H9 (cell line): ENCODE data around the gene GPC6. TPM values are rescaled to one million over a fixed set of nuclear protein-coding genes. Genes with fewer than 3 reads are reported as not detected.

Experiments
- DNase-seq: peaks from one replicate; pipeline ENCODE4 v3.0.0-alpha.2; 2017
- H2AFZ ChIP-seq: one replicate; pipeline ENCODE4 v1.6.1; 2013; ENCODE audit warnings: mild to moderate bottlenecking, low read length, control low read depth, moderate library complexity
- H2AK5ac ChIP-seq: 2 replicates; pipeline ENCODE4 v1.6.1; 2013; ENCODE audit warnings: low read length, control low read depth, mixed read lengths; ENCODE audit not compliant: insufficient read length
- H2BK120ac ChIP-seq: one replicate; pipeline ENCODE4 v1.6.1; 2013; ENCODE audit warnings: low read depth, mild to moderate bottlenecking, low read length, control low read depth, inconsistent platforms; ENCODE audit not compliant: poor library complexity, severe bottlenecking
- H2BK12ac ChIP-seq: 2 replicates; pipeline ENCODE4 v1.6.1; 2013; ENCODE audit warnings: low read length, control low read depth, mixed read lengths, low read depth; ENCODE audit not compliant: insufficient read length
- H2BK15ac ChIP-seq: 2 replicates; pipeline ENCODE4 v1.6.1; 2013; ENCODE audit warnings: low read depth, low read length, control low read depth
- H2BK20ac ChIP-seq: one replicate; pipeline ENCODE4 v1.6.1; 2013; ENCODE audit warnings: low read depth, mild to moderate bottlenecking, low read length, control low read depth, inconsistent platforms; ENCODE audit not compliant: poor library complexity, severe bottlenecking
- H2BK5ac ChIP-seq: 2 replicates; pipeline ENCODE4 v1.6.1; 2013; ENCODE audit warnings: low read length, control low read depth, mixed read lengths; ENCODE audit not compliant: insufficient read length
- H3K14ac ChIP-seq: 2 replicates; pipeline ENCODE4 v1.6.1; 2013; ENCODE audit warnings: low read length, control low read depth; ENCODE audit not compliant: insufficient read depth
- H3K18ac ChIP-seq: 2 replicates; pipeline ENCODE4 v1.6.1; 2013; ENCODE audit warnings: low read depth, mild to moderate bottlenecking, mixed read lengths, low read length, control low read depth; ENCODE audit not compliant: insufficient read length
- H3K23ac ChIP-seq: 2 replicates; pipeline ENCODE4 v1.6.1; 2013; ENCODE audit warnings: low read length, control low read depth, mixed read lengths, low read depth; ENCODE audit not compliant: insufficient read length
- H3K23me2 ChIP-seq: 2 replicates; pipeline ENCODE4 v1.6.1; 2013; ENCODE audit warnings: low read depth, mild to moderate bottlenecking, mixed read lengths, low read length, control low read depth; ENCODE audit not compliant: insufficient read length, poor library complexity, severe bottlenecking
- H3K27ac ChIP-seq: 2 replicates; pipeline ENCODE4 v1.5.1; 2013; ENCODE audit warnings: low read length, control low read depth, mixed read lengths, low read depth; ENCODE audit not compliant: insufficient read length
- H3K27me3 ChIP-seq: 2 replicates; pipeline ENCODE4 v1.6.1; 2013; ENCODE audit warnings: low read length, control low read depth, inconsistent platforms; ENCODE audit not compliant: insufficient read depth
- H3K4ac ChIP-seq: 2 replicates; pipeline ENCODE4 v1.6.1; 2013; ENCODE audit warnings: low read depth, mild to moderate bottlenecking, control low read depth, inconsistent platforms, low read length, moderate library complexity
- H3K4me1 ChIP-seq: 2 replicates; pipeline ENCODE4 v1.6.1; 2013; ENCODE audit warnings: low read length, control low read depth, inconsistent platforms; ENCODE audit not compliant: insufficient read depth
- H3K4me2 ChIP-seq: 2 replicates; pipeline ENCODE4 v1.6.1; 2013; ENCODE audit warnings: low read length, control low read depth, mixed read lengths; ENCODE audit not compliant: insufficient read length, insufficient read depth
- H3K56ac ChIP-seq: 2 replicates; pipeline ENCODE4 v1.6.1; 2013; ENCODE audit warnings: low read depth, mild to moderate bottlenecking, mixed read lengths, low read length, control low read depth; ENCODE audit not compliant: insufficient read length
- H3K79me1 ChIP-seq: 2 replicates; pipeline ENCODE4 v1.6.1; 2013; ENCODE audit warnings: low read depth, mild to moderate bottlenecking, moderate library complexity, low read length, control low read depth, inconsistent platforms; ENCODE audit not compliant: insufficient read depth, poor library complexity, severe bottlenecking
- H3K79me2 ChIP-seq: 2 replicates; pipeline ENCODE4 v1.6.1; 2013; ENCODE audit warnings: low read length, control low read depth, inconsistent platforms; ENCODE audit not compliant: insufficient read depth
- H3K9ac ChIP-seq: 2 replicates; pipeline ENCODE4 v1.6.1; 2013; ENCODE audit warnings: low read length, control low read depth, mixed read lengths; ENCODE audit not compliant: insufficient read length; ENCODE audit errors: extremely low read depth
- H3K9me3 ChIP-seq: one replicate; pipeline ENCODE4 v1.6.1; 2013; ENCODE audit warnings: low read depth, low read length, inconsistent platforms; ENCODE audit not compliant: control insufficient read depth
- H3T11ph ChIP-seq: one replicate; pipeline ENCODE4 v1.6.1; 2013; ENCODE audit warnings: mild to moderate bottlenecking, low read length, control low read depth, inconsistent platforms
- H4K20me1 ChIP-seq: one replicate; pipeline ENCODE4 v1.6.1; 2013; ENCODE audit not compliant: control insufficient read depth, insufficient read length, insufficient read depth
- H4K5ac ChIP-seq: 2 replicates; pipeline ENCODE4 v1.6.1; 2013; ENCODE audit warnings: low read depth, mild to moderate bottlenecking, mixed read lengths, low read length, control low read depth; ENCODE audit not compliant: insufficient read length
- H4K8ac ChIP-seq: replicated peaks from 2 replicates; pipeline ENCODE4 v1.6.1; 2013; ENCODE audit warnings: low read length, control low read depth, mixed read lengths, low read depth; ENCODE audit not compliant: insufficient read length
- H4K91ac ChIP-seq: 2 replicates; pipeline ENCODE4 v1.6.1; 2013; ENCODE audit warnings: low read depth, mild to moderate bottlenecking, moderate library complexity, mixed read lengths, low read length, control low read depth; ENCODE audit not compliant: insufficient read length
- H3K27ac Mint-ChIP-seq, 3 experiments: 2 replicates in 2 of 3; 3 replicates in 1 of 3; pipeline ENCODE4 v1.8.0; 2020 to 2021; ENCODE audit warnings: mixed read lengths in 3 of 3, mild to moderate bottlenecking in 1 of 3, moderate library complexity in 1 of 3
- H3K27me3 Mint-ChIP-seq: 2 replicates; pipeline ENCODE4 v1.8.0; 2021; ENCODE audit warnings: low read depth, mild to moderate bottlenecking, moderate library complexity, mixed read lengths
- H3K36me3 Mint-ChIP-seq, 3 experiments: 2 replicates in 2 of 3; 3 replicates in 1 of 3; pipeline ENCODE4 v1.8.0; 2020 to 2021; ENCODE audit warnings: low read depth in 3 of 3, mixed read lengths in 3 of 3; ENCODE audit not compliant: insufficient read depth in 1 of 3
- H3K4me1 Mint-ChIP-seq, 2 experiments: 2 replicates each; pipeline ENCODE4 v1.8.0; 2020; ENCODE audit warnings: mixed read lengths in 2 of 2
- H3K4me3 Mint-ChIP-seq, 2 experiments: 2 replicates in 1 of 2; 3 replicates in 1 of 2; pipeline ENCODE4 v1.8.0; 2020 to 2021; ENCODE audit warnings: mild to moderate bottlenecking in 2 of 2, mixed read lengths in 2 of 2, moderate library complexity in 1 of 2
- H3K9me3 Mint-ChIP-seq, 2 experiments: 2 replicates in 1 of 2; 3 replicates in 1 of 2; pipeline ENCODE4 v1.8.0; 2020; ENCODE audit warnings: mild to moderate bottlenecking in 2 of 2, mixed read lengths in 2 of 2, moderate library complexity in 1 of 2
- CTCF ChIP-seq: fragments of 200-600 bp; sonication (generic); conservative IDR thresholded peaks from 3 replicates; pipeline ENCODE4 v1.8.0; 2021; ENCODE audit warnings: antibody characterized with exemption, mild to moderate bottlenecking
- WGBS: extraction: QIAGEN DNeasy Blood & Tissue Kit; methylation state at CpG from one replicate; pipeline ENCODE4 v1.1.7; 2013; ENCODE audit warnings: missing lambda C conversion rate, low lambda C conversion rate, mixed read lengths; ENCODE audit not compliant: insufficient read length; ENCODE audit errors: extremely low coverage; 5-methylcytosine and 5-hydroxymethylcytosine counted together
- total RNA-seq: library from RNA; stranded (reverse); gene quantifications from 2 replicates; pipeline ENCODE4 v1.2.1, GENCODE V29; 2021

Gene GPC6
- total RNA-seq, 1 experiment from 2014 or later: 15.6 TPM

GRCh38 chr13:93861818-93862217, 635.2 kb downstream of the GPC6 start:
- Histone ChIP-seq H3K27ac (no peak overlapping the region), H3K23ac (no peak overlapping the region), H2AFZ (no peak overlapping the region), H3K23me2 (no peaks in the 10 kb centered on the region), H4K91ac (no peak overlapping the region), H2BK5ac (no peak overlapping the region), H4K5ac (no peak overlapping the region), H2BK20ac (no peak overlapping the region), H3K27me3 (no peaks in the 10 kb centered on the region), H3K4me2 (no peak overlapping the region), H3K56ac (no peak overlapping the region), H3T11ph (no peak overlapping the region), H3K79me1 (no peaks in the 10 kb centered on the region), H3K14ac (no peak overlapping the region), H3K9ac (no peak overlapping the region), H2AK5ac (no peak overlapping the region), H3K9me3 (no peaks in the 10 kb centered on the region), H3K4me1 (no peaks in the 10 kb centered on the region), H4K20me1 (no peaks in the 10 kb centered on the region), H3K79me2 (no peaks in the 10 kb centered on the region), H4K8ac (no peak overlapping the region), H3K18ac (no peak overlapping the region), H2BK12ac (no peak overlapping the region), H2BK120ac (no peak overlapping the region), H2BK15ac (no peak overlapping the region), H3K4ac (no peak overlapping the region)
- H3K36me3 Mint-ChIP-seq: no peaks in the 10 kb centered on the region; a peak in 1 of 7 replicates
- no peaks in the 10 kb centered on the region for H3K27me3 Mint-ChIP-seq
- peaks cover 0 to 5% of the 10 kb centered on the region in 2 experiments; a peak in 3 of 4 replicates for H3K4me1 Mint-ChIP-seq
- no peak for DNase-seq
- WGBS: no CpG with 5 or more reads among the region's 4 CpGs
- no peaks in the 10 kb centered on the region for H3K9me3 Mint-ChIP-seq
- no peak overlapping the region for H3K4me3 Mint-ChIP-seq
- H3K27ac Mint-ChIP-seq: peak overlapping the region in 1 of 3 experiments; percentile 11; a peak in 1 of 7 replicates
- no peak for TF ChIP-seq CTCF
